Right lobe of liver (tissue), 4 donors: ENCODE data around the gene TCTN2.

Source experiments
- CTCF ChIP-seq, 4 donors: fragments of 200-600 bp in 3 of 4; fragments of 450-650 bp in 1 of 4; IDR thresholded peaks; one replicate each; pipeline versions ENCODE4 v1.5.1 to v1.8.0; 2016 to 2022; ENCODE audit warnings: antibody characterized with exemption in 4 of 4, mild to moderate bottlenecking in 2 of 4
- POLR2A ChIP-seq: fragments of 450-650 bp; IDR thresholded peaks from one replicate; pipeline ENCODE4 v1.6.1; 2017; ENCODE audit warnings: antibody characterized with exemption, mild to moderate bottlenecking
- donor health status: DM: no; HTN: no; CAD: no.
- donor health status: DM: no; HTN: no; CAD: no.
- donor health status: DM: no; HTN: yes; CAD: no.

DNA sequence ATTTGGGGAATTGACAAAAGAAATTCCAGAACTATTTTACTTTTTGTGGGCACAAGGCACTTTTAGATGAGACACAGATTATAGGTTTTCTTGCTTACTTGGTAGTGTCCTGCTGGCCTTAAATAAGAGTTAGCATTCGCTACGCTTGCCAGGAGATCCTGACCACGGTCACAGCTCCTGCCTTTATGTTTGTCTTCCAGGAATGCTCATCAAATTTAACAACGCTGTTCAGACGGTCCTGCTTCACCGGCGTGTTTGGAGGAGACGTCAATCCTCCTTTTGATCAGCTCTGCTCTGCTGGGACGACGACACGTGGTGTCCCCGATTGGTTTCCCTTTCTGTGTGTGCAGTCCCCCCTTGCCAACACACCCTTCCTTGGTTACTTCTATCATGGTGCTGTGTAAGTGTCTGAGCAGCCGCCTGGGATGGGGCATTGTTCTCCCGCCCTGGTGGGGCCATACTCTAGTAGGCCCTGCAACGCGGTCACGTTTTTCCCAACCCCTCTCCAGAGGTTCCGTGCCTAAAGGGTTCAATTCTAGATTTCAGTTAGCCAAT, 15.8 kb downstream of the TCTN2 start:
- TF ChIP-seq CTCF (IDR thresholded peaks at IDR 0.05) (no peak), POLR2A (no peak)
